GM18498 (cell line): ENCODE results near the gene USP6NL.

ENCODE experiments used
- ATAC-seq: cut with Tn5 transposase; IDR thresholded peaks from one replicate; pipeline ENCODE4 v1.9.1; 2021; ENCODE audit warnings: mild to moderate bottlenecking, moderate library complexity; ENCODE audit not compliant: unreplicated experiment

USP6NL gene

DNA sequence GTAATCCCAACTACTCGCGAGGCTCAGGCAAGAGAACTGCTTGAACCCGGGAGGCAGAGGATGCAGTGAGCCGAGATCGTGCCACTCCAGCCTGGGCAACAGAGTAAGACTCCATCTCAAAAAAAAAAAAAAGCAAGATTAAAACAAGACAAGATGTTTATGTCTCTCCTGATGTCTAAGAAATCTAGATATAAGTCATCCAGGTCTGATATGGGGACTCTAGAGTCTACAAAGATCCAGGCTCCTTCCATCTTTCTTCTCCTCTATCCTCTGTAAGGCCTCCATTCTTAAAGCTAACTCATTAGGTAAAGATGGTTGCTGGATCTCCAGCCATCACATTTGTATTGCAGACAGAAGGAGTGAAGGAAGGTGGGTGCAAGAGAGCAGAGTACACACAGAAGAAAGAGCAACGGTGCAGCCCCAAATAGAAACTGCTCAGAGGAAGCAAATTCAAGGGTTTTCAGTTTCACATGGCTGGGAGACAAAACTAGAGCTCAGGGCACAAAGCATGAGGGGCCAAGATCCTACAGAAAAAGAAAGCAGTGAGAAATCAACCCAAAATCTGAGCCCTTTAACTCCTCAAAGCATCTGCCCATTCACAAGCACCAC, 57.6 kb downstream of the USP6NL start:
- ATAC-seq, result peak; percentile 87

- no peak for ATAC-seq
Measured at GRCh38 chr10:11551916-11552602, 59.4 kb downstream of the USP6NL start.

GRCh38 chr10:11551104-11551503, 60.3 kb downstream of the USP6NL start:
- no peak for ATAC-seq

DNA sequence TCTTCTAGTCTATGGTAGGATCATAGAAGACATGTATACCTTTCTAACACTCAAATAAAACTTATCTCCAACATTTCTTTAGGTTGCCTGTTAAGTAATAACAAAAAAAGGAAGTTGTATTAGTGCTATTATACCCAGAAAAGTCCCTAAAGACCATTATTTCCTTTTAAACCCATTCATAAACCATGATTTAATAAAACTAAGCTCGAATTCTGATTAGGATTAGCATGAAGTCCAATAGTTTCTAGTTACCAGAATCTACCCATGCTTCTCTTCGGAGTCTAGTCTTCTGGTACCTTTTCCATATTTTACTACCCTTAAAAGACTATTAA, 62.7 kb downstream of the USP6NL start:
- ATAC-seq, result no peak

DNA sequence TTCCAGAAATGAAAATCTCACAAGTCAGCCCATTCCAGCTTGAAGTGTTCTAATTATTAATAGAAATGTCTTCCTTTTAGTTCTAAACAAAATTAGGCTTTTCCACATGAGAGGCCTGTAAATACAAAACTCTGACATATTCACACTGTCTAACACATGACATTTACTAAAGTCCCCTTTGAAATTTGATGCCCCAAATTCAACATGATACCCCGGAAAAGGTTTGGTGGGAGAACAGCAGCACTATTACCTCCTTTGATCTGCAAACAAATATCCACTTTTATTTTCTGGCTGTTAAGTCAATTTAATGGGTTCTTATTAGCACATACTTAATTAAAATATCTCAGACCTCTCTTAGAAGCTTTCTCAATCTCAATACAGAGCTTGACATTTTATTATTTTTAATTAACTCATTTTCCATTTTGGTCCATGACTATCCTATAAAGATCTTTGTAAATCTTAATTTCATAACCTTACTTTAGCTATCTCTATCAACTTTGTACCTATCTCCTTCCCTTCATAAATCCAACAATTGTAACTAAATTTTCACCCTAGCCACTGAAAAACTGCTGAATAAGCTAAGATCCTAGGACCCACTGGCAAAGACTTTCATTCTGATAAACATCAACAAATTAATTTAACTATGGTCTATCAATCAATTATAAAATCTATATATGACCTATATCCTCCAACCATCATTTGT, 63.2 kb downstream of the USP6NL start:
- no peak for ATAC-seq

DNA sequence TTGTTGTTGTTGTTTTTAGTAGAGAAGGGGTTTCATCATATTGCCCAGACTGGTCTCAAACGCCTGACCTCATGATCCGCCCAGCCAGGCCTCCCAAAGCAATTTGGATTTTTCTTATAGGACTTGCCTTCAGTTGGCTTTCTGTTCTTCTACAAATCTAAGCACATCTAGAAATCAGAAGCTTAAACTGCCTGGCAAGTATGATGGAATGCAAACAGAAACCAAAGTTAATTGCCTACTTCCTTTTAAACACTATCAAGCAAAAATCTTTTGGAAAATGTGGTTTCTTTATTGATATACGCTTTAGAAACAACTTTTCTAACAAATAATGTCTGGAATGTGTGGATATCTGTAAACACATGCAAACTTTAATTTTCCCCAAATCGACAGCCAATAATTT, 64.9 kb downstream of the USP6NL start:
- no peak for ATAC-seq

DNA sequence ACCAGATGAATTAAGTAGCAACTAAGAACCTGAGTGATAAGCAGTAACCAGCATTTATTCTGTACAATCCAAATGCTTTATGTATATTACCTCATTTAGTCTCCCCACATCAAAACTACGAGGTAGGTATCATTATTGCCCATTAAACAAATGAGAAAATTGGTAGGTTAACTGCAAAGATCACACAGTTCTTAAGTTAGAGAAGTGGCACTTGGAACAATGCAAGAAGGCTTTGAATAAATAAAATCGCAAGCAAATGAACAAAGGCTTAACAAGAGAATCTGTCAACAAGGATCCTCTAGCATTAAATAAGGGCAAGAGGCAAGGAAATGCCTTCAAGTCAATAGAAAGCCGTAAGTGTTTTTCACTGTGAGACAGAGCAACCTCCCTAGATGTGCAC, 70.2 kb downstream of the USP6NL start:
- no peak for ATAC-seq

DNA sequence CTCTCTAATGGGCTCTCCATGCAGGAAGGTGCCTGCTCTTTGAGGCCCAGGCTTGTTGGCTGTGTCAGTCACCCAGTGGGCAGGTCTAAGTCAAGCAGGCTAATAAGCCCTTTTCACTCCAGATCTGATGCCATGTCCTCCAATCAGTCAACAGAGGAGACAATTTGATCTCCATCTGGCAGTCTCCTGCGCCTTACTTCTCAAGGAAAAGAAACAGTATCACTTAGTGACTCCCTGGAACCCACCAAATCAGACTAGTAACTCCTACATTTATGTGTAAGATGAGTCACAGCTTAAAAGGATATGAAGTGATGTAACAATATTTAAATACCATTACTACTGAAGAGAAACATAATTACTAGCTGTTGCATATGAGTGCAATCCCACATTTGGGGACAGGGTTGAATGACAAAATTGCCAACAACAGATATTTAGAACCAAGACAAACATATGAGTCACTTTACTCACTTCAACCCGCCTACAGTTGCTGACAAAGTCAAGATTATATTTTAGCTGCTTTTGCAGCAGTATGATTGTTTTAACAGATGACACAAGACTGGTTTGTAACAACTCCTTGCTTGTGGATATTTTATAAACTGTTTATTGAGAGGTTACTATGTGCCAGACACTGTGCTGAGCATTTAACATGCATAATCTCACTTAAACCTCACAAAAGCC, 72.1 kb downstream of the USP6NL start:
- ATAC-seq, result no peak

- ATAC-seq, result no peak
Measured at GRCh38 chr10:11538834-11539190, 72.6 kb downstream of the USP6NL start.

- no peak for ATAC-seq
Measured at GRCh38 chr10:11536228-11536627, 75.2 kb downstream of the USP6NL start.

DNA sequence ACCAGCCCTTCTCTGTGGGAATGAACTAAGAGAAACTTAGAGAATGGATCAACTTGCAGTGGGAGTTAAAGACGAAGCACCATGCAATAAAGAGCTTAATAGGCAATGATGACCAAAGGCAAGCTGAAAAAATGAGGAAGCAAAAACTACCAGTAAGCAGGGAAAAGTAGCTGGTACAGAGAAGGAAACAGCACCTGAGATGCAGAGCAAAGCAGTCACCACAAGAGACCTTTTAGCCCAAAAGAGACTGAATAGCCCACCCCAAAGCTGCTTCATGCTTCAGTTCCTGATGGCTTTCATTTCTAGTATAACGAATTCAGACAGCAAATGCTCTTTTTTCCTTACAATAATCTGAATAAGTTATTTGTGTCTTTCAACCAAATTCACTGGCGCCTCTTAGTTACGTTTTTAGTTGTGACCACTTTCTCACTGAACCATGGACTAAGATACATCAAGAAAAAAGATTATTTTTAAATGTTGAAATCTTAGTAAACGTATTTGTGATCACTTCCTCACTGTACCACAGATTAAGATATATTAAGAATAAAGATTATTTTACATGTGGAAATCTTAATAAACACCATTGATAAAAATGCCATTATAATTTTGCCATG, 76.0 kb downstream of the USP6NL start:
- ATAC-seq, result peak; percentile 52

GRCh38 chr10:11533328-11533781, 78.1 kb downstream of the USP6NL start:
- no peak for ATAC-seq

GRCh38 chr10:11532306-11532705, 79.1 kb downstream of the USP6NL start:
- no peak for ATAC-seq

DNA sequence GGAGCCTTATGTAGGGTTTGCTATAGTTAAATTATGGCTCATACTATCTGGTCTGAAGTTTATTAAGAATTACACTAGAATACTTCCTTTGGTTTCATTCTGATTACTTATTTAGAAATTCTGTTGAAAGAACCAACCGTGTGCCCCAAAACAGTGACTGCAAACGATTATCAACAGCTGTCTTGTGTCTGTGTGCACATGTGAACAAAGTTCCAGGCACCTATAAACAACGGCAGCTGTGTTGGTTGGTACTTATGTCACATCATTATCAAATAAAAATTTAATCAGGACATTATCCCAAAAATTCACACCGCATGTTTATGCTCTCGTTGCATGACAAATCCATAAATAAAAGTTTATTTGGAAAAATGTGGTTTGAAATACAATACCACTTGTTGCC, 80.6 kb downstream of the USP6NL start:
- ATAC-seq, result no peak

GRCh38 chr10:11529276-11529903, 82.1 kb downstream of the USP6NL start:
- ATAC-seq, result no peak

DNA sequence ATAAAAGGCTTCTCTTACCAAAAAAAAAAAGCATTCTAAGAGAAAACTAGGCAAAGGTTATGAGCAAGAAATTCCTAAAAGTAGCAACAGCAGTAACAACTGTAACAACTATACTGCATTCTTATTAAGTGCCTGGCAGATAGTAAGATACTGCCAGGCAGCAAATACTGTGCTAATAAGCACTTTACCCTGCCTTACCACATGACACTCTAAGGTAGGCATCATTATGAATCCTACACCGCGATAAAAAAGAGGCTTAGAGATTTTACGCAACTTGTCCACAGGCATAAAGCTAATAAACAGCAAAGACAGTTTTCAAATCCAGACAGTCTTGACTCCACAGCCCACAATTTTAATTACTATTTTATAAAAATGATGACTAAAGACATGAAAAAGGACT, 83.2 kb downstream of the USP6NL start:
- no peak for ATAC-seq

DNA sequence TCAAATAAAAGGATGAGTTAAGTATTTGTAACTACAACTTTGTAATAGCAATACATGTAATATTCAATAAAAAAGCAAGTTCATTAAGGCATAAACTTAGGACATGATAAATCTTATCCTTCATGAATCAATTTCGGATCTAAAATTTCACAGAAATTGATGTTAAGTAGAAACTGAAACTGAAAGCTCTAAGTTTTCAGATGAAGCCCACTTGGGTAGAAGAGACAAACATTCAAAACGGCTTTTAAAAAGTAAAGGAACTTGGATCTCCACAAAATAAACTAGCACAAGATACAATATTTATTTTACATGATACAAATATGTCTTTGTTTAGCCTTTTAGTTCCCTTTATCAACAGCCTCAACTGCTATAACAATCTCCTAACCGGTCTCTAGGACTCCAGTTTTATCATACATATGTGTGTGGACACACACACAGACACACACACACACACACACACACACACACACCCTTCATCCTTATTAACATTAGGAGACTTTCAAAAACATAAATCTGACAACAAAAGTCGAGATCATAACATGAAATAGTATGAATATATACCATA, 83.7 kb downstream of the USP6NL start:
- ATAC-seq, result no peak

GRCh38 chr10:11527068-11527467, 84.4 kb downstream of the USP6NL start:
- no peak for ATAC-seq

DNA sequence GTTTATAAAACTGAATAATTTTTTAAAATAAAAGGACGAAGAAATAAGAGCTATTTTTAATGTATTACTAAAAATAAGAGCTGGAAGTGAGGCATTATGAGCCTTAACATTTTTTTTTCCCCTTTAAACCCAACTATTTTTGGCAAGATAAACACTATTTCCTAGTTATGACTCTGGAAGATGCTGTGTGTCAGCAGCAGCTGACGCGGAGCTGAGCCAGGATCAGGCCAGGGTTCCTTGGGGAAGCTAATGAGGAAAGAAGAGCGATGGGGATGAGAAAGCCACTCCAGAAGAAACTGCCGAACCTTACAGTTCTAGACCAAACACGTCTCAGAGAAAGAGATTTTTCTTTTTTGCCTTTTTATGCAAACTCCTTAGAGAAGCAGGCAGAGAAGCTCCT, 85.9 kb downstream of the USP6NL start:
- no peak for ATAC-seq

DNA sequence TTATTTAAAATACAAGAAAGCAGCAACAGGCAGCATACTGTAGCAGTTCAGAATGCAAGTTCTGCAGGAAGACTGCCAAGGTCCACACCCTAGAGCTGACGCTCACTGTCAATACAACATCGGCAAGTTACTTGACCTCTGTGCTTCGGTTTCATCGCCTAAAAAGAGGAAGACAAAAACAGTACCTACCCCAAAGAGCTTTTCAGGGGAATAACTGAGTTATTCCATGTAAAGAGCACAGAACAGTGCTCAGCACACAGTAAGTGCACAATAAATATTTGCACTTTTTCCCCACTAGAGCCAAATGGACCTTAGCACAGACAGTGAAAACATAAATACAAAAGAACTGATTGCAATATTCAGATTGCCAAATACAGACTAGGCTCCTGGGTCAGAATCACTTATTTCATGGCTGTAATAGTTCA, 88.6 kb downstream of the USP6NL start:
- no peak for ATAC-seq

DNA sequence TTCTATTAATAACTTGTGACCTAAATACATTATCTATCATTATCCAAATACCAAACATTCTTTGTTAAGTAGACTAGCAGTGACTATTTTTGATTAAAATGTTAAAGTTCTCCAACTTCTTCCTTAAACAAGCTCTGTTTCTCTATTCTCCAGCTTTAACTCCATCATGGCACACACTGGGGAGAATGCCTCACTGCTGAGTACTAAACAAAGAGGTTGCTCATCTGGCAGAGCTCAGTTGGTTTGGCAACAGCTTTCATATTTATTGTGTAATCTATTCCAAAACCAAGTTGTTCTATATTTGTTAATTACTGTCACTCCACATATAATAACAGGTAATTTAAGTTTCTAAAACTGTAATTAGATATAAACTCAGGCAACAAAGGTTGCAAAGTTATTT, 89.6 kb downstream of the USP6NL start:
- ATAC-seq, result no peak
